CD4-positive, alpha-beta T cell treated with Interleukin-2 at 100 ng/mL for 4 hours (primary cell): Measurements from ENCODE around the gene AKAP9.
A peak's percentile ranks its signal among the peaks of the same experiment; 100 is the strongest.
"Not testable (repeated sequence)": the region's sequence is repeated elsewhere in the genome, so short reads cannot be mapped to it uniquely, and the experiment has no call there.

Experiments
- DNase-seq: peaks from one replicate; pipeline ENCODE4 v3.0.0-alpha.2; 2020; ENCODE audit warnings: low spot score

Gene AKAP9

GRCh38 chr7:92134271-92135051 is 193.8 kb downstream of the AKAP9 start, which contains the start of gene CYP51A1:
CYP51A1 (minus strand) TSS chr7:92134477; CDS start chr7:92134364, 113 bp downstream.
- DNase-seq, result peak; percentile 93

- no peak for DNase-seq
These were observed 194.6 kb downstream of the AKAP9 start for GRCh38 chr7:92135052-92135889.

GRCh38 chr7:92137557-92137956 is 196.9 kb downstream of the AKAP9 start:
- DNase-seq, result no peak

- DNase-seq, result no peak
These were observed 200.5 kb downstream of the AKAP9 start for GRCh38 chr7:92141161-92141560.

GRCh38 chr7:92142791-92143190 is 202.1 kb downstream of the AKAP9 start:
- not testable (repeated sequence) for DNase-seq

- not testable (repeated sequence) for DNase-seq
These were observed 202.7 kb downstream of the AKAP9 start for GRCh38 chr7:92143192-92143880.

GRCh38 chr7:92149736-92150239 is 209.1 kb downstream of the AKAP9 start:
- DNase-seq, result no peak

GRCh38 chr7:92150450-92151017 is 209.9 kb downstream of the AKAP9 start:
- DNase-seq, result no peak

- DNase-seq, result no peak
These were observed 214.6 kb downstream of the AKAP9 start for GRCh38 chr7:92155108-92155739.

- no peak for DNase-seq
These were observed 216.3 kb downstream of the AKAP9 start for GRCh38 chr7:92156990-92157389.

- DNase-seq, result no peak
These were observed 218.3 kb downstream of the AKAP9 start for GRCh38 chr7:92158660-92159575.
